Measurements from ENCODE around the gene DNAJB2. TPM values are rescaled to one million over a fixed set of nuclear protein-coding genes. Genes with fewer than 3 reads are reported as not detected.

DNAJB2 gene
- total RNA-seq, 4 donors from 2014 or later = 44.7 to 77.0 (median 51.1) TPM

DNA sequence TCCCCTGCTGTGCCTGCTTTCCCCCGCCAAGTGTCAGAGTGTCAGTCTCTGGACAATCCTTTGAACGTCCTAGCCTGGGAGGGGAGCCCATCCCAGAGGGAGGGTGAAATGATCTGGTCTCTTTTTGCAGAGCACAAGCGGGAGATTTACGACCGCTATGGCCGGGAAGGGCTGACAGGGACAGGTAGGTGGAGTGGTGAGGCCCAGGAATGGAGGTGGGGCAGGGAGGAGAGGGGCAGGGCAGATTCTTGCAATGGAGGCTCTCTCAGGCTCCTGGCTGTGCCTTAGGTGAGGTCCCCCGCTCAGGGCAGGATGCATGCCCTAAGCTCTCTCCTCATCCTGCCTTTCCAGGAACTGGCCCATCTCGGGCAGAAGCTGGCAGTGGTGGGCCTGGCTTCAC, 2.4 kb downstream of the DNAJB2 start:
- no peak for TF ChIP-seq CTCF (IDR thresholded peaks at IDR 0.05; ENCODE audit: low read depth)

DNA sequence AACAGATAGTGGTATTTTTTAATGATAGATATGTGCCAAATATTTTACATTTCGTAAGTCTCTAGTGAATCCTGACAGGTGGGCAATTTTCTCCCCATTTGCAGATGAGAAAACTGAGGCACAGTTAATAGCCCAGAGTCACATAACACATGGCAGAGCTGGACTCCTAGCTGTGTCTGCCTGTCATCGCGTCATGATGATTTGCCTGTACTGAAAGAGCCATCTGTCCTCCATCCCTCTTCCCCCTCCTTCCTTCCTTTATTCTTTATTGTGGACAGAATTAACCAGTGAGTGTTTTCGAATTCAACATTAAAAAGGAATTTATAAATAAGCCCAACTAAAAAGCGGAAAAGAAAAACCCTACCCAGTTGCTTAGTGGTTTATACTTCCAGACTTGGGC, 3.2 kb downstream of the DNAJB2 start:
- TF ChIP-seq CTCF (IDR thresholded peaks at IDR 0.05; ENCODE audit: low read depth) = no peak

DNA sequence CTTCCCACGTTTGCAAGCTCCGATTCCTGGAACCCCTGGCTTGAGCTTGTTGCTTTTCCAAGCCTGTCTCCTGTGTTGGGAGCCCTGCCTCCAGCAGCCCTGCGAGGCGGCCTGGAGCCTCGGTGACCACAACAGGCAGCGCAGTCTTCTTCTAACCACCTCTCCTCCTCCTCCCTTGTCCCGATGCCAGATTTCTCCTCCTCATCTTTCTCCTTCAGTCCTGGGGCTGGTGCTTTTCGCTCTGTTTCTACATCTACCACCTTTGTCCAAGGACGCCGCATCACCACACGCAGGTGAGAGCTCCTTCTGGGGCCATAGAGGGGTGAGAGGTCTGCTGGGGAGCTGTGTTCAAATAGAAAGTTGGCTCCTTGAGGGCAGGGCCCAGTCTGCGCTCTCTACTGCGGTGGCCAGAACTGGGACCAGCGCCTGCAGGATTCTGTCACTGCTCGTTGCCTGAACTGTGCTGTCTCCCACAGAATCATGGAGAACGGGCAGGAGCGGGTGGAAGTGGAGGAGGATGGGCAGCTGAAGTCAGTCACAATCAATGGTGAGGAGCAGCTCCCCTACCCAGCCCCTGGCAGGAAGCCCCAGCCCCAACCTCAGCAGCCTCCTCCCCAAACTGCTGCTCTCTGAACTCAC, 3.9 kb downstream of the DNAJB2 start:
- TF ChIP-seq CTCF (IDR thresholded peaks at IDR 0.05; ENCODE audit: low read depth) = no peak

GRCh38 chr2:219284501-219285372, 5.6 kb downstream of the DNAJB2 start:
- TF ChIP-seq CTCF (IDR thresholded peaks at IDR 0.05; ENCODE audit: low read depth) = no peak

- no peak for TF ChIP-seq CTCF (IDR thresholded peaks at IDR 0.05; ENCODE audit: low read depth)
Measured at GRCh38 chr2:219285373-219285735, 6.2 kb downstream of the DNAJB2 start.

DNA sequence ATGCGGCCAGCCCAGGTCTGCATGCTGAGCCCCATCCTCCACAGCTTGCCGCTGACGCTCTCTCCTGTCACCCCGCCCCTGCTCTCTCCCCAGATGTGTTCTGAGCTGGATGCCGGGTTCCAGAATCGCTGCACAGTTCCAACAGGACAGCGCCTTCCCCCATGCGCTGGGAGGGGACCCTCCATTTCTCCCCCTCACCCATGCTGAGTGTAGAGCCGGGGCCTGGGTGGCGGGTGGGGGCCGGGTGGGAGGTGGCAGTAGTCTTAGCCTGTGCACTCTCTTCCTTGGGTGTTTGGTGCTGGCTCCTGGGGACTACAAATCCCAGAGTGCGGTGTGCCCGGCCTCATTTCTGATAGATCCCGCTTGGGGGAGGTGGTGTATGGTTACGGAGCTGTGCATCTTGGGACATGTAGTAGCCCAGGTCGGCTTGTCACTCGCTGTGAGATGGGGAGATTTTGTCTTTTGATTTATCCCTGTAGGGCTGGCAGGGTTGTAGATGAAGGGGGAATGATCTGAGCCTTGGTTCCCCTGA, 6.8 kb downstream of the DNAJB2 start:
- TF ChIP-seq CTCF (IDR thresholded peaks at IDR 0.05; ENCODE audit: low read depth) = no peak

DNA sequence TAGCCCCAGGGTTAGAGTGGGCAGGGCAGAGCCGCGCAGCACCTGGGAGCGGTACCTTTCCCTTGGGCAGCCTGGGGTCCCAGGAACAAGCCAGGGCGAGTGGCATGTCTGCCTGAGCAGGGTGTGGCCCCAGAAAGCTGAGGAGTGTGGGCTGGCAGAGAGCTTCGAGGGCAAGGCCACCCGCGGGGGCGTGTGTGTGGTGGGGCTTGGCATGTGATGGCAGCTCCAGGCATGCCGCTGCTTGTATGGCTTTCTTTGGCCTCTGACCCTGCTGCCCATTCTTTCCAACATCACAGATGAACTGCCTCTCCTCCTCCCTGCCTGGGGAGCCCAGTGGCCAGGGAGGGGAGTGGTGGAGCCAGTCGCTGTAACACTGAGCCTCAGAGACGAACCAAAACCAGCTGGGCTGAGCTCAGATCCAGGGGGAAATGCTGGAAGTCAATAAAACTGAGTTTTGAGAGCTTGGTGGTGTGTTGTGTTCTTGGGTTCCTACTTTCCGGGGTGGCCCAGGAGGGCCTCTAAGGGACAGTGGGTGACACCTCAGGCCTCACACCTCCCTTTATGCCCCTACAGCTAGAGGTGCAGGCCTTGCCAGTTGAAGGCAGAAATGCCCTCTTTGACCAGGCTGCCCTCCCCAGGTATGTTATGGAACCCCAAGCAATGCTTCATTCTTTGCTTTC, 7.4 kb downstream of the DNAJB2 start:
- TF ChIP-seq CTCF (IDR thresholded peaks at IDR 0.05; ENCODE audit: low read depth) = no peak

Data from subcutaneous adipose tissue (tissue), 4 donors.